ENCODE results near the gene NSD1. TPM values are rescaled to one million over a fixed set of nuclear protein-coding genes. Genes with fewer than 3 reads are reported as not detected.

The NSD1 gene
- total and polyA plus RNA-seq, 2 of the 8 experiments (the other 6 are each of a cell fraction or from before 2014, with no cell fraction given): 22.8 to 168 TPM

DNA sequence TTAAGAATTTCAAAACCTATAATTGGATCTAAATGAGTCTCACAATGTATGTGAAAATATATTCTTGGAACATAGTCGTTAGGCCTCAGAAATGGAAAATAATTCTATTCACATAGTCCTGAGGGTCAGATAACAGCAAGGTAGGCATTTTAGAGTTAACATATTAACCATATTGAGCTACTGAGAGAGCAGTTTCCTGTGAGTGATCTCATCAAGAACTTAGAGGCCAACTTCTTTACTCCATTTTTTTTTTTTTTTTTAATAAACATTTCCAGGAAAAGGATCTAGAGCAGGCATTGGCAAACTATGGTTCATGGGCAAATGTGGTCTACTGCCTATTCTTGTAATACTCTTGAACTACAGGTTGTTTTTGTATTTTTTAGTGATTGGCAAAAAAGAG is 143.3 kb downstream of the NSD1 start:
- Histone ChIP-seq H4K5ac (ENCODE audit: insufficient read length, low read depth, low read length) (no peak overlapping the region), H4K91ac (replicated peaks; ENCODE audit: insufficient read length, low read length) (no peak overlapping the region), H3K79me2 (ENCODE audit: control insufficient read depth in 1 of 2, insufficient read depth in 2 of 2, low read length in 2 of 2) (no peaks in the 10 kb centered on the region), H3K27me3 (replicated peaks in 1 of 4; ENCODE audit: control insufficient read depth in 3 of 4, extremely low read depth in 1 of 4, insufficient read depth in 3 of 4, low read length in 3 of 4) (no peaks in the 10 kb centered on the region), H2BK12ac (ENCODE audit: low read depth, low read length) (no peak overlapping the region), H2BK15ac (ENCODE audit: low read length) (no peak overlapping the region), H3K23ac (ENCODE audit: insufficient read length) (no peak overlapping the region), H2AK5ac (ENCODE audit: low read depth, low read length) (no peak overlapping the region), H3K27ac (ENCODE audit: low read depth, low read length) (no peak overlapping the region), H3K4me3 (ENCODE audit: extremely low read depth in 1 of 4, insufficient read depth in 2 of 4, low read depth in 3 of 4, low read length in 4 of 4) (no peak overlapping the region), H3K79me1 (ENCODE audit: low read depth, low read length) (no peaks in the 10 kb centered on the region), H4K8ac (ENCODE audit: extremely low read depth, insufficient read depth, low read length) (no peak overlapping the region), H3K56ac (replicated peaks; ENCODE audit: insufficient read length, low read depth, low read length) (no peak overlapping the region), H3K14ac (ENCODE audit: insufficient read length) (no peak overlapping the region), H3K9me3 (ENCODE audit: insufficient read depth in 2 of 2, low read depth in 1 of 2, low read length in 1 of 2) (no peaks in the 10 kb centered on the region), H3K18ac (ENCODE audit: extremely low read depth, low read length) (no peak overlapping the region), H3K4ac (replicated peaks; ENCODE audit: insufficient read length, low read depth, low read length) (no peak overlapping the region), H4K20me1 (replicated peaks in 1 of 2; ENCODE audit: control insufficient read depth in 1 of 2, insufficient read depth in 2 of 2, low read length in 2 of 2) (peaks cover 0 to 3% of the 10 kb centered on the region in 2 experiments), H2BK20ac (ENCODE audit: low read length) (no peak overlapping the region), H3K23me2 (ENCODE audit: low read depth, low read length) (no peaks in the 10 kb centered on the region), H3K36me3 (ENCODE audit: control insufficient read depth in 2 of 4, insufficient read depth in 4 of 4, low read length in 3 of 4) (peaks cover 19 to 89% (median 56%) of the 10 kb centered on the region in 4 experiments), H2AFZ (ENCODE audit: low read length) (no peak overlapping the region), H3K4me1 (replicated peaks in 1 of 4; ENCODE audit: control insufficient read depth in 3 of 4, insufficient read depth in 4 of 4, low read length in 3 of 4) (no peaks in the 10 kb centered on the region), H3K9ac (replicated peaks in 1 of 4; ENCODE audit: extremely low read depth in 1 of 4, low read depth in 3 of 4, low read length in 3 of 4) (no peak overlapping the region), H2BK120ac (replicated peaks; ENCODE audit: low read depth, low read length) (no peak overlapping the region), H2BK5ac (ENCODE audit: low read depth, low read length) (no peak overlapping the region), H3K4me2 (ENCODE audit: insufficient read depth in 1 of 2, low read depth in 2 of 2, low read length in 2 of 2) (no peak overlapping the region)
- ChIA-PET CTCF (ENCODE audit: partially characterized antibody) (interaction anchor here (0.6 to 1.0 kb wide), 4 partner anchors 18 to 43 kb away, joined by 3 to 4 read pairs (median 3); no protein-coding TSS in a partner anchor), POLR2A (ENCODE audit: partially characterized antibody) (interaction anchor here (0.7 kb wide), 1 partner anchor 129 kb away, joined by 4 read pairs; no protein-coding TSS in a partner anchor)
- WGBS, 2 experiments (ENCODE audit: extremely low coverage in 1 of 2, insufficient coverage in 1 of 2, insufficient read length in 1 of 2, insufficient replicate concordance in 2 of 2, low coverage in 1 of 2, low lambda C conversion rate in 2 of 2, missing lambda C conversion rate in 1 of 2): 91% methylated on average over 1 of the region's 1 CpG; no CpG with 5 or more reads in 1 of the 2 experiments
- DNase-seq (ENCODE audit: low read depth in 1 of 2, low spot score in 2 of 2): no peak
- no peak for FAIRE-seq
- TF ChIP-seq SIRT6 (IDR thresholded peaks at IDR 0.05; ENCODE audit: low read length) (no peak), CBX8 (IDR thresholded peaks at IDR 0.05; ENCODE audit: borderline replicate concordance, low read depth, low read length) (no peak), CHD2 (IDR thresholded peaks at IDR 0.05; ENCODE audit: low read length) (no peak), BRCA1 (IDR thresholded peaks at IDR 0.05; ENCODE audit: low read depth, low read length) (no peak), POLR2A (IDR thresholded peaks at IDR 0.05; ENCODE audit: control extremely low read depth in 1 of 2, low read depth in 2 of 2, low read length in 2 of 2) (no peak), TBP (IDR thresholded peaks at IDR 0.05; ENCODE audit: low read depth, low read length) (no peak), EZH2 (IDR thresholded peaks at IDR 0.05; ENCODE audit: low read depth, low read length, severe bottlenecking) (no peak), KDM1A (IDR thresholded peaks at IDR 0.05; ENCODE audit: borderline replicate concordance, low read length) (no peak), NANOG (IDR thresholded peaks at IDR 0.05; ENCODE audit: insufficient read depth, low read depth, low read length, poor library complexity, severe bottlenecking) (no peak), NRF1 (IDR thresholded peaks at IDR 0.05; ENCODE audit: low read depth, low read length) (no peak)
- TF ChIP-seq, protein P1, sequence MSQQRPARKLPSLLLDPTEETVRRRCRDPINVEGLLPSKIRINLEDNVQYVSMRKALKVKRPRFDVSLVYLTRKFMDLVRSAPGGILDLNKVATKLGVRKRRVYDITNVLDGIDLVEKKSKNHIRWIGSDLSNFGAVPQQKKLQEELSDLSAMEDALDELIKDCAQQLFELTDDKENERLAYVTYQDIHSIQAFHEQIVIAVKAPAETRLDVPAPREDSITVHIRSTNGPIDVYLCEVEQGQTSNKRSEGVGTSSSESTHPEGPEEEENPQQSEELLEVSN (IDR thresholded peaks at IDR 0.05): no peak
- TF ChIP-seq, protein P2, sequence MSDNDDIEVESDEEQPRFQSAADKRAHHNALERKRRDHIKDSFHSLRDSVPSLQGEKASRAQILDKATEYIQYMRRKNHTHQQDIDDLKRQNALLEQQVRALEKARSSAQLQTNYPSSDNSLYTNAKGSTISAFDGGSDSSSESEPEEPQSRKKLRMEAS (IDR thresholded peaks at IDR 0.05): no peak
